ENCODE results near the gene VSTM4.

The VSTM4 gene

GRCh38 chr10:49131507-49132361 lies 16.4 kb upstream of the VSTM4 start:
- DNase-seq (ENCODE audit: low read depth): no peak
- H3K4me3 ChIP-seq (ENCODE audit: low read depth, low read length): no peak overlapping the region
- TF ChIP-seq, protein P1, sequence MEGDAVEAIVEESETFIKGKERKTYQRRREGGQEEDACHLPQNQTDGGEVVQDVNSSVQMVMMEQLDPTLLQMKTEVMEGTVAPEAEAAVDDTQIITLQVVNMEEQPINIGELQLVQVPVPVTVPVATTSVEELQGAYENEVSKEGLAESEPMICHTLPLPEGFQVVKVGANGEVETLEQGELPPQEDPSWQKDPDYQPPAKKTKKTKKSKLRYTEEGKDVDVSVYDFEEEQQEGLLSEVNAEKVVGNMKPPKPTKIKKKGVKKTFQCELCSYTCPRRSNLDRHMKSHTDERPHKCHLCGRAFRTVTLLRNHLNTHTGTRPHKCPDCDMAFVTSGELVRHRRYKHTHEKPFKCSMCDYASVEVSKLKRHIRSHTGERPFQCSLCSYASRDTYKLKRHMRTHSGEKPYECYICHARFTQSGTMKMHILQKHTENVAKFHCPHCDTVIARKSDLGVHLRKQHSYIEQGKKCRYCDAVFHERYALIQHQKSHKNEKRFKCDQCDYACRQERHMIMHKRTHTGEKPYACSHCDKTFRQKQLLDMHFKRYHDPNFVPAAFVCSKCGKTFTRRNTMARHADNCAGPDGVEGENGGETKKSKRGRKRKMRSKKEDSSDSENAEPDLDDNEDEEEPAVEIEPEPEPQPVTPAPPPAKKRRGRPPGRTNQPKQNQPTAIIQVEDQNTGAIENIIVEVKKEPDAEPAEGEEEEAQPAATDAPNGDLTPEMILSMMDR (IDR thresholded peaks at IDR 0.05; ENCODE audit: low read depth, low read length, missing control alignments): no peak

DNA sequence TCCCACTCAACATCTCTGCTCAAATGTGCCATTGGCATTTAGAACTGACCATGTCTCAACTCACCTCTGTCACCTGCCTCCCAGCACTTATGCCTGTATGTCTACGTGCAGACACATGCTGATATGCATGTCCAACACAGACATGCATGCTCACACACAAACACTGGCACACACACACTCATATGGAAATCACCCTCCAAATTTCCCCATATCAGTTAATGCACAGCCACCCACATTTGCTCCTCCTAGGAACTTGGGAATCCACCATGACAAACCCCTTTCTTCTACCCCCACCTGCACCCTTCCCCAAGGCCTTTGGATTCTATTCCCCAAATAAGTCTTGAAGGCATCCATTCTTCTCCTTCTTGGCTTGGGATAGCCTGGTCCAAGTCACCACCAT lies 14.1 kb upstream of the VSTM4 start:
- no peak for DNase-seq (ENCODE audit: low read depth)
- no peak overlapping the region for H3K4me3 ChIP-seq (ENCODE audit: low read depth, low read length)
- TF ChIP-seq, protein P1 (IDR thresholded peaks at IDR 0.05; ENCODE audit: low read depth, low read length, missing control alignments): no peak

DNA sequence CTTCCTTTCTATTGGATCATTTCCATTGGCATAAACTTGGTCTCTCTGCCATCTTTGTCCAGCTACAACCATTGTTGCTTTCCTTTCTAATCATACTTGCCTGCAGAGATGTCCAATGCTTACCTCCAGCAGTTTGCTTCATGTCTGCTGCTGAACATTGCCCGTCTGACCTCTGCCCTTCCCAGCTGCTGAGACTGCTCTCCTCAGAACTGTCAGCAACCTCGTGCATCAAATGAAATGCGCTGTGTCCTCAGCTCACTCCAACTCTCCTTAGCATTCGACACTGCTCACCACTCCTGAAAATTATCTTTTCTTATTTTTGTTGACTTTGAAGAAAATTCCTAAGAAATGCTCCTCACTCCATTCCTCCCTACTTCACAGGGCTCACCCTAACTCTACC lies 13.5 kb upstream of the VSTM4 start:
- no peak overlapping the region for H3K4me3 ChIP-seq (ENCODE audit: low read depth, low read length)
- TF ChIP-seq, protein P1 (IDR thresholded peaks at IDR 0.05; ENCODE audit: low read depth, low read length, missing control alignments): no peak
- DNase-seq (ENCODE audit: low read depth): no peak

- TF ChIP-seq, protein P1 (IDR thresholded peaks at IDR 0.05; ENCODE audit: low read depth, low read length, missing control alignments): no peak
- no peak overlapping the region for H3K4me3 ChIP-seq (ENCODE audit: low read depth, low read length)
- DNase-seq (ENCODE audit: low read depth): no peak
Measured at GRCh38 chr10:49123981-49124950, 8.9 kb upstream of the VSTM4 start.

DNA sequence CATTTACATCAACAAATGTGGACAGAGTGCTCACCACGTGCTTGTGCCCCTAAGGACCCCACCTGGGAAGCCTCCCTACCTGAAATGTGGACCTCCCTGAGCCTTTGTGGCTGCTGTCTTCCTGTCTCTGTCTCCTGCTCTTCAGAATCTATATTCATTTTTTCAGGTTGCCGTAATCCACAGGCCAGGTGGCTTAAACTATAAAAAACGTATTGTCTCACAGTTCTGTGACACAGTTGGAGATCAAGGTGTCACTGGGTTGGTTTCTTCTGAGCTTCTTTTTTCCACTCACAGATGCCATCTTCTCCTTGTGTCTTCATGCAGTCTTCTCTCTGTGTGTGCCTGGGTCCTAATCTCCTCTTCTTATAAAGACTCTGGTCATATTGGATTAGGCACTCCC lies 5.6 kb upstream of the VSTM4 start:
- DNase-seq (ENCODE audit: low read depth): no peak
- no peak overlapping the region for H3K4me3 ChIP-seq (ENCODE audit: low read depth, low read length)
- TF ChIP-seq, protein P1 (IDR thresholded peaks at IDR 0.05; ENCODE audit: low read depth, low read length, missing control alignments): no peak

GRCh38 chr10:49119746-49120145 lies 4.4 kb upstream of the VSTM4 start:
- no peak for DNase-seq (ENCODE audit: low read depth)

More at GRCh38 chr10:49119746-49120145, 4.4 kb upstream of the VSTM4 start:
- TF ChIP-seq, protein P1 (IDR thresholded peaks at IDR 0.05; ENCODE audit: low read depth, low read length, missing control alignments): no peak
- H3K4me3 ChIP-seq (ENCODE audit: low read depth, low read length): no peak overlapping the region
